Kidney (tissue), 14 donors: ENCODE measurements around the gene PLCZ1. TPM values are rescaled to one million over a fixed set of nuclear protein-coding genes. Genes with fewer than 3 reads are reported as not detected.

Experiments
- DNase-seq, 5 donors: peaks; one replicate each; pipeline ENCODE4 v3.0.0-alpha.2; 2013 to 2020
- FAIRE-seq: peaks from 2 replicates; lab custom pipeline; 2012; peaks lifted over from hg19 to GRCh38; lab: Jason Lieb, UNC
- H3K27ac ChIP-seq, 2 donors: one replicate each; pipeline ENCODE4 v1.7.0; 2013; ENCODE audit warnings: low read depth in 2 of 2, low read length in 2 of 2, inconsistent platforms in 1 of 2
- H3K27me3 ChIP-seq: one replicate; pipeline ENCODE4 v1.7.1; 2013; ENCODE audit warnings: low read length, inconsistent platforms; ENCODE audit not compliant: control insufficient read depth, insufficient read depth
- H3K36me3 ChIP-seq, 3 donors: one replicate each; pipeline versions ENCODE4 v1.7.0 to v1.7.1; 2013; ENCODE audit warnings: low read length in 3 of 3, control low read depth in 1 of 3, inconsistent platforms in 1 of 3; ENCODE audit not compliant: insufficient read depth in 3 of 3, control insufficient read depth in 2 of 3
- H3K4me1 ChIP-seq, 3 donors: one replicate each; pipeline versions ENCODE4 v1.7.0 to v1.7.1; 2013; ENCODE audit warnings: low read length in 3 of 3, inconsistent platforms in 1 of 3, low read depth in 1 of 3; ENCODE audit not compliant: control insufficient read depth in 2 of 3, insufficient read depth in 2 of 3
- H3K4me3 ChIP-seq, 3 donors: one replicate each; pipeline versions ENCODE4 v1.7.0 to v1.8.1; 2013; ENCODE audit warnings: low read length in 3 of 3, control low read depth in 1 of 3, inconsistent platforms in 1 of 3
- H3K9ac ChIP-seq, 3 donors: one replicate each; pipeline versions ENCODE4 v1.7.0 to v1.7.1; 2013; ENCODE audit warnings: low read length in 3 of 3, control low read depth in 1 of 3, inconsistent platforms in 1 of 3
- H3K9me3 ChIP-seq, 3 donors: one replicate each; pipeline versions ENCODE4 v1.7.0 to v1.7.1; 2013; ENCODE audit warnings: low read length in 3 of 3, control low read depth in 1 of 3, inconsistent platforms in 1 of 3; ENCODE audit not compliant: control insufficient read depth in 2 of 3, insufficient read depth in 1 of 3
- CTCF ChIP-seq: IDR thresholded peaks from 3 replicates; pipeline ENCODE4 v1.5.1; 2012; ENCODE audit warnings: mild to moderate bottlenecking, moderate library complexity, borderline replicate concordance; ENCODE audit not compliant: insufficient read depth; ENCODE audit errors: extremely low read depth
- intact Hi-C: fragments of 100-400 bp; cut with DNase I; formaldehyde crosslinking; loops from one replicate; pipeline ENCODE4 v1.11.1; 2022
- polyA plus RNA-seq: library from polyadenylated mRNA; stranded (reverse); fragments of 350-450 nt; fragmentation: Illumina TruSeq; extraction: RNeasy Lipid Tissue Mini Kit (QIAGEN cat#74804); gene quantifications from one replicate; pipeline ENCODE4 v1.2.3, GENCODE V29; 2014; ENCODE audit warnings: low read depth, low replicate concordance; ENCODE audit not compliant: insufficient read depth
- total RNA-seq: library from RNA; stranded (reverse); fragmentation: NEBNext Ultra II Directional; extraction: Animal tissue kit (Norgen Biotek cat#: 25700); gene quantifications from one replicate; pipeline ENCODE4 v1.2.1, GENCODE V29; 2021
- donor health status: control.
- donor health status: control.
- donor health status: control.
- donor health status: control.
- donor health status: control.
- donor health status: DM: yes; HTN: yes; CAD: no.
- donor health status: Normal renal cell carcinoma (clear cell type).

The PLCZ1 gene
- total and polyA plus RNA-seq, 2 donors from 2014 or later: not detected

- no peak overlapping the region for H3K9ac ChIP-seq
- DNase-seq: peak in 4 of 5 donors; percentile 61 to 94 (median 82)
- intact Hi-C loops: no loop called here
- TF ChIP-seq CTCF: no peak
- H3K4me1 ChIP-seq: peaks cover 0 to 2% (median 0%) of the 10 kb centered on the region in 3 donors
- no peak for FAIRE-seq
- no peaks in the 10 kb centered on the region for H3K27me3 ChIP-seq
- no peaks in the 10 kb centered on the region for H3K36me3 ChIP-seq
- no peak overlapping the region for H3K4me3 ChIP-seq
- no peaks in the 10 kb centered on the region for H3K9me3 ChIP-seq
- no peak overlapping the region for H3K27ac ChIP-seq
Measured at GRCh38 chr12:18643681-18644080, 94.1 kb downstream of the PLCZ1 start.

- intact Hi-C loops: no loop called here
- no peak for TF ChIP-seq CTCF
- Histone ChIP-seq H3K27ac (no peak overlapping the region), H3K4me1 (peaks cover 0 to 2% (median 0%) of the 10 kb centered on the region in 3 donors), H3K9me3 (no peaks in the 10 kb centered on the region), H3K9ac (no peak overlapping the region), H3K4me3 (no peak overlapping the region), H3K27me3 (no peaks in the 10 kb centered on the region), H3K36me3 (no peaks in the 10 kb centered on the region)
- FAIRE-seq: no peak
- DNase-seq: peak in 2 of 5 donors; percentile 13 to 62
Measured at GRCh38 chr12:18640321-18640955, 97.4 kb downstream of the PLCZ1 start.

GRCh38 chr12:18634382-18634781, 103.4 kb downstream of the PLCZ1 start:
- intact Hi-C loops: no loop called here
- FAIRE-seq (no peak), DNase-seq (no peak)
- H3K4me1 ChIP-seq: no peaks in the 10 kb centered on the region
- no peak for TF ChIP-seq CTCF
- H3K9me3 ChIP-seq: no peaks in the 10 kb centered on the region
- H3K36me3 ChIP-seq: no peaks in the 10 kb centered on the region
- no peak overlapping the region for H3K4me3 ChIP-seq
- H3K9ac ChIP-seq: no peak overlapping the region
- H3K27ac ChIP-seq: no peak overlapping the region
- H3K27me3 ChIP-seq: no peaks in the 10 kb centered on the region

Other genes starting within 250 kb of the PLCZ1 start
- gene CAPZA3, start 107 bp upstream of the PLCZ1 start, total RNA-seq: not detected
- gene CAPZA3, start 107 bp upstream of the PLCZ1 start, polyA plus RNA-seq: 0.88 TPM